ENCODE data around the gene NOD2.

GRCh38 chr16:50704245-50704644, 10.8 kb downstream of the NOD2 start:
- TF ChIP-seq CTCF (conservative IDR thresholded peaks at IDR 0.05; ENCODE audit: low read depth, low read length) (no peak), EZH2 (IDR thresholded peaks at IDR 0.05; ENCODE audit: low read length, unreplicated experiment) (no peak), EZH2phosphoT487 (IDR thresholded peaks at IDR 0.05; ENCODE audit: borderline replicate concordance, low read length) (no peak)

All from PC-3 (cell line).